Measurements from ENCODE around the gene GNS.
A peak's percentile ranks its signal among the peaks of the same experiment; 100 is the strongest.
"Not testable (repeated sequence)": the region's sequence is repeated elsewhere in the genome, so short reads cannot be mapped to it uniquely, and the experiment has no call there.

The GNS gene

DNA sequence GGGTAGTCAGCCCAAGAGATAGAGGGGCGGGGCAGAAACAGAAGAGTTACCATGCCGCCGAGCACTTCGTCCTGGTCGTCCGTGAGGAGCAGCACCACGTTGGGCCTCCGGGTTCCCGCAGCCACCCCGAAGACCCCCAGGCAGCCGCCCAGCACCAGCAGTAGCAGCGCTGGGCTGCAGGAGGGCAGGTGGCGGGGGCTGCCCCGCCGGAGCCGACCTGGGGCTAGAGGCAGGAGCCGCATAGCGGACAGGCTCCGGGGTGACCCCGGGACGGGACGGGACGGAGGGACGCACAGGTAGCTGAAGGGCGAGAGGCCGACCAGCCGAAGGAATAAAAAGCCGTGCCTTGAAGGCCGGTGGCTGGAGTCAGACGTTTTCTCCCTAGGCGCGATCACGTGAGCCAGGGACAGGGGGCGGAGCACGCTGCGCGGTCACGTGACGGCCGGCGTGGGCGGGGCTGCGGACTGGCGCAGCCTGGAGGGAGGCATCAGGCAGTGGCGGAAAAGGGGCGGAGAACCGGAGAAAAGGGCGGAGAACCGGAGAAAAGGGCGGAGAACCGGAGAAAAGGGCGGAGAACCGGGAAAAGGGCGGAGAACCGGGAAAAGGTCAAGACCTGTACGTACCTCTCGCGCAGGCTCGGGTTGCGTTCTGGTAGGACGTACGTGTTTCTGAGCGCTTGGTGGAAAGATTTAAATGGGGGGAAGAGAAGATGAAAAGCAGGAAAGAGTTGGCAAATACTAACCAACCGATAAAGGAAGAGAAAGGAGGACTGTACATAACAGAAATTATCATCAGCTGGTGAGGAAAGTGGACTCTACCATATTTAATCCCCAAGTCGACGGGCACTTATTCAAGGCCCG is at the start of gene GNS:
Gene GNS, minus strand, starts transcription at position 372 of the 860 bp plus-strand sequence. Its CDS starts 130 bp downstream, at position 242.
- Histone ChIP-seq H3K27me3 (ENCODE audit: control insufficient read depth, insufficient read depth, low read length) (no peaks in the 10 kb centered on the region), H3K36me3 (ENCODE audit: control insufficient read depth, insufficient read depth, low read length) (no peaks in the 10 kb centered on the region), H3K4me3 (ENCODE audit: low read depth, low read length) (peak within 1 kb of the TSS; percentile 91), H3K9me3 (ENCODE audit: control insufficient read depth, insufficient read depth, low read length) (no peaks in the 10 kb centered on the region), H3K9ac (ENCODE audit: low read depth, low read length) (peak within 1 kb of the TSS; percentile 74), H3K4me1 (ENCODE audit: control insufficient read depth, insufficient read depth, low read length) (no peaks in the 10 kb centered on the region)

DNA sequence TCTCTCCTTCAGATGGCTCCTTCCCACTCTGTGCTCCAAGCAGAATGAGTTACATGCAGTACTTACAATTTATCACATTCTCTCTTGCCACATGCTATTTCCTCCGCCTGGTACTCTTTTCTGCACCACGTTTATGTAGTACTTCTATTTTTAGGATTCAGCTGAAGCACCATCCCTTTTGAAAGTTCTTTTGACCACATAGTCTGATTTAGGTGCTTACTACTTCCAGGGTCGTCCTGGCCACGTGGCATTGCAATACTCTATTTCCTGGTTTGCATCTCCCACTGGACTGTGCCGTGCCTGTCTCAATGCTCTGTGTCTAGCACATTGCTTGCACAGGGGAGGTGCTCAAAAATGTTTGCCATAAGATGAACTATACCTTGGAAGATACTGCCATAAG is 48.9 kb upstream of the GNS start:
- H3K9me3 ChIP-seq (ENCODE audit: control insufficient read depth, insufficient read depth, low read length): no peaks in the 10 kb centered on the region
- no peaks in the 10 kb centered on the region for H3K27me3 ChIP-seq (ENCODE audit: control insufficient read depth, insufficient read depth, low read length)
- no peaks in the 10 kb centered on the region for H3K36me3 ChIP-seq (ENCODE audit: control insufficient read depth, insufficient read depth, low read length)
- H3K4me1 ChIP-seq (ENCODE audit: control insufficient read depth, insufficient read depth, low read length): no peaks in the 10 kb centered on the region
- no peak overlapping the region for H3K4me3 ChIP-seq (ENCODE audit: low read depth, low read length)
- H3K9ac ChIP-seq (ENCODE audit: low read depth, low read length): no peak overlapping the region

DNA sequence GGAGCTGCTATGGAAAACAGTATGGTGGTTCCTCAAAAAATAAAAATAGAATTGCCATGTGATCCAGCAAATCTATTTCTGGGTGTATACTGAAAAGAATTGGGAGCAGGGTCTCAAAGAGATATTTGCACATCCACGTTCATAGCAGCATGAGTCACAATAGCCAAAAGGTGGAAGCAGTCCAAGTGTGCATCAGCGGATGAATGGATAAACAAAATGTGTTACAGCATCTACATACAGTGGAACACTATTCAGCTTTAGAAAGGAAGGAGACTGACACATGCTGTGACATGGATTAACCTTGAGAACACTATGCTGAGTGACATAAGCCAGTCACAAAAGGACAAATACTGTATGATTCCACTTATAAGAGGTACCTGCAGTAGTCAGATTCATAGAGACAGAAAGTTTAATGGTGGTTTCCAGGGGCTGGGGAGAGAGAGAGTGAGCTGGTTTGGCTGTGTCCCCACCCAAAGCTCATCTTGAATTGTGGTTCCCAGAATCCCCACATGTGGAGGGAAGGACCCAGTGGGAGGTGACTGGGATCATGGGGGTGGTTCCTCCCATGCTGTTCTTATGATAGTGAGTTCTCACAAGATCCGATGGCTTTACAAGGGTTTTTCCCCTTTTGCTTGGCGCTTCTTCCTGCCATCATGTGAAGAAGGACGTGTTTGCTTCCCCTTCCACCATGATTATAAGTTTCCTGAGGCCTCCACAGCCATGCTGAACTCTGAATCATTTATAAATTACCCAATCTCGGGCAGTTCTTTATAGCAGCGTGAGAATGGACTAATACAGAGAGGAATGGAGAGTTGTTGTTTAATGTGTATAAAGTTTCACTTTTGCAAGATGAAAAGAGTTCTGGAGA is 47.6 kb upstream of the GNS start:
- no peaks in the 10 kb centered on the region for H3K36me3 ChIP-seq (ENCODE audit: control insufficient read depth, insufficient read depth, low read length)
- no peaks in the 10 kb centered on the region for H3K27me3 ChIP-seq (ENCODE audit: control insufficient read depth, insufficient read depth, low read length)
- H3K4me1 ChIP-seq (ENCODE audit: control insufficient read depth, insufficient read depth, low read length): no peaks in the 10 kb centered on the region
- H3K9me3 ChIP-seq (ENCODE audit: control insufficient read depth, insufficient read depth, low read length): no peaks in the 10 kb centered on the region
- no peak overlapping the region for H3K4me3 ChIP-seq (ENCODE audit: low read depth, low read length)
- H3K9ac ChIP-seq (ENCODE audit: low read depth, low read length): no peak overlapping the region

DNA sequence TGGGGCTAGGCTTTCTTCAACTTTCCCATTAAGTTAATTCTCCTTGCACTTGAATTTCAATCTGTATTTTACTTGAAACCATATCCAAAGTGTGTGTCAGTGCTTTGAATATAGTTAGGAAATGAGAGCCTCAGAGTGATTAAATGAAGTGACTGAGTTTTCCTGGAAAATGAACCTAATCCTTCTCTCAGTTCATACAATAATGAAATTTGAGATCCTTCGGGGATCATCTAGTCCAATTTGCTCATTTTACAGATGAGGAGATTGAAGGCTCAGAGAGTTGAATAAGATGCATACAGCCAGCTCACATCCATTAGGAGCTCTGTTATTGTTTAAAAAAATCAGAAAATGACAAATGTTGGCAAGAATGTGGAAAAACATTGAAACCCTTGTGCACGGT is 47.0 kb upstream of the GNS start:
- Histone ChIP-seq H3K9ac (ENCODE audit: low read depth, low read length) (no peak overlapping the region), H3K27me3 (ENCODE audit: control insufficient read depth, insufficient read depth, low read length) (no peaks in the 10 kb centered on the region), H3K4me3 (ENCODE audit: low read depth, low read length) (no peak overlapping the region), H3K4me1 (ENCODE audit: control insufficient read depth, insufficient read depth, low read length) (no peaks in the 10 kb centered on the region), H3K36me3 (ENCODE audit: control insufficient read depth, insufficient read depth, low read length) (no peaks in the 10 kb centered on the region), H3K9me3 (ENCODE audit: control insufficient read depth, insufficient read depth, low read length) (no peaks in the 10 kb centered on the region)

DNA sequence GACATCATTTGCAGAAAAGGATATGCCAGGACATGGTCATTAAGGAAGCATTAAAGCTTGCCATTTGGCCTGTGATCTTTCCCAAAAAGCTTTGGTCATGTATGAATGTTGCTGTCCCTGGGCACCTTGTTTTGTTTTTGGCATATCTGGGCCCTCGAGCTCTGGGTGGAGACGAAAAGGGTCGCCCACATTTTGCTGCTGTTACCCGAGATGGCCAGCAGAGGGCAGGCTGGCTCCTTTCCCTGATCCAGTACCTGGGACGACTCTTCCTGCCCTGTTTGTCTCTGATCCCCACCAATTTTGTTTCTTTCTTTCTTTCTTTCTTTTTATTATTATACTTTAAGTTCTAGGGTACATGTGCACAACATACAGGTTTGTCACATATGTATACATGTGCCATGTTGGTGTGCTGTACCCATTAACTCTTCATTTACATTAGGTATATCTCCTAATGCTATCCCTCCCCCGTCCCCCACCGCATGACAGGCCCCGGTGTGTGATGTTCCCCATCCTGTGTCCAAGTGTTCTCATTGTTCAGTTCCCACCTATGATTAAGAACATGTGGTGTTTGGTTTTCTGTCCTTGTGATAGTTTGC is 43.1 kb upstream of the GNS start:
- not testable (repeated sequence) for H3K9me3 ChIP-seq (ENCODE audit: control insufficient read depth, insufficient read depth, low read length); H3K4me1 ChIP-seq (ENCODE audit: control insufficient read depth, insufficient read depth, low read length); H3K4me3 ChIP-seq (ENCODE audit: low read depth, low read length); H3K27me3 ChIP-seq (ENCODE audit: control insufficient read depth, insufficient read depth, low read length); H3K36me3 ChIP-seq (ENCODE audit: control insufficient read depth, insufficient read depth, low read length); H3K9ac ChIP-seq (ENCODE audit: low read depth, low read length)

DNA sequence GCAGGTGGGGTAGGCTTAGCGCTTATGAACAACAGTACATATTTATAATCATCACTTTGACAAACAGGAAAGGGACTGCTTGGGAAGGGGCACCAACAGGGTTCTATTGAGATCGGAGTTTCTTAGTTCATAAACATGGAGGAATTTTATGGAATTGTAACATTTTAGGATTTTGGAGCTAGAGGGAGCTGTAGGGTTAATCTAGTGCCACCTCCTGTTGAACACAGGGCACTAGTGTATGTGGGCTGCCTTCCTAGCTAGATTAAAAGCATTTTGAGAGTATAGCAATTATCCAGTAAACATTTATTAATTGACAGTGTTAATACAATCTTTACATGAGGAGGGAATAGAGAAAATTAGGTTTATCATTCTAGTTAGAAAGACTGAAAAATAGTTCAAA is 42.2 kb upstream of the GNS start:
- Histone ChIP-seq H3K4me1 (ENCODE audit: control insufficient read depth, insufficient read depth, low read length) (no peaks in the 10 kb centered on the region), H3K36me3 (ENCODE audit: control insufficient read depth, insufficient read depth, low read length) (no peaks in the 10 kb centered on the region), H3K9ac (ENCODE audit: low read depth, low read length) (no peak overlapping the region), H3K4me3 (ENCODE audit: low read depth, low read length) (no peak overlapping the region), H3K27me3 (ENCODE audit: control insufficient read depth, insufficient read depth, low read length) (no peaks in the 10 kb centered on the region), H3K9me3 (ENCODE audit: control insufficient read depth, insufficient read depth, low read length) (no peaks in the 10 kb centered on the region)

DNA sequence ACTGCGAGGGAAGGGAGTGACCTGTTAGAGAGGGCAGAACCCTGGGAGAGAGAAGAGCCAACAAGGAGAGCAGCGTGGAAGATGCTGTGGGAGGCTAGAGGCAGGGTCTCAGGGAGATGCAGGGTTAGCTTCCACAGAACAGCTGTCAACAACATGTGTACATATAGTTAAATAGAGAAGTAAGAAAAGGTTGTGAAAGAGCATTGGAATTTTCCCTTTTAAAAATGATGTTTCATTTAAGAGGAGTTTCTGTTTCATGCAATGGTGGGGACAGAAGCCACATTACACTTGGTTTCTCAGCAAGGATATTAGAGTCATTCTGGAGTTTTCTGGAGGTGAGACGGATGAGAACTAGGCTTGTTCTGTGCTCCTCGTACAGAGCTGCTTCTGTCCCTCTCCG is 41.4 kb upstream of the GNS start:
- no peak overlapping the region for H3K9ac ChIP-seq (ENCODE audit: low read depth, low read length)
- H3K27me3 ChIP-seq (ENCODE audit: control insufficient read depth, insufficient read depth, low read length): no peaks in the 10 kb centered on the region
- H3K4me1 ChIP-seq (ENCODE audit: control insufficient read depth, insufficient read depth, low read length): peaks cover 2% of the 10 kb centered on the region
- H3K9me3 ChIP-seq (ENCODE audit: control insufficient read depth, insufficient read depth, low read length): no peaks in the 10 kb centered on the region
- H3K4me3 ChIP-seq (ENCODE audit: low read depth, low read length): no peak overlapping the region
- H3K36me3 ChIP-seq (ENCODE audit: control insufficient read depth, insufficient read depth, low read length): no peaks in the 10 kb centered on the region

DNA sequence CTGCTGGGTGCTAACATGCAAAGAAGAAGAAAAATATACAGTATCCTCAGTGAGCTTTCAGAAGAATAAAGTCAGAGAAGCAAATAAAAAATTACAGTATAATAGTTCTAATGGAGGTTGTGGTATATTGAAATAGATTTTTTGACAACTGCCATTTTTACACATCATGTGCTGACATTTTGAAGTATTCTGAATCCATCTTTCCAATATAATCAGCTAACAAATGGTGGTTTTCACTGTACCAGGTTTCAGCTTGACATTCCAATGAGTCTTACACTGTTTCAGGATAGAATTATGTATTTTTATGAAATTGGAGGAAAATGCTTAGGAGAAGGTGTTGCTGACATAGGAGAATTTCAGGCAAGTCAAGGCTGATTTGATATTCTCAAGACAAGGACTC is 39.0 kb upstream of the GNS start:
- Histone ChIP-seq H3K36me3 (ENCODE audit: control insufficient read depth, insufficient read depth, low read length) (no peaks in the 10 kb centered on the region), H3K9me3 (ENCODE audit: control insufficient read depth, insufficient read depth, low read length) (no peaks in the 10 kb centered on the region), H3K27me3 (ENCODE audit: control insufficient read depth, insufficient read depth, low read length) (no peaks in the 10 kb centered on the region), H3K4me3 (ENCODE audit: low read depth, low read length) (no peak overlapping the region), H3K9ac (ENCODE audit: low read depth, low read length) (no peak overlapping the region), H3K4me1 (ENCODE audit: control insufficient read depth, insufficient read depth, low read length) (peaks cover 2% of the 10 kb centered on the region)

DNA sequence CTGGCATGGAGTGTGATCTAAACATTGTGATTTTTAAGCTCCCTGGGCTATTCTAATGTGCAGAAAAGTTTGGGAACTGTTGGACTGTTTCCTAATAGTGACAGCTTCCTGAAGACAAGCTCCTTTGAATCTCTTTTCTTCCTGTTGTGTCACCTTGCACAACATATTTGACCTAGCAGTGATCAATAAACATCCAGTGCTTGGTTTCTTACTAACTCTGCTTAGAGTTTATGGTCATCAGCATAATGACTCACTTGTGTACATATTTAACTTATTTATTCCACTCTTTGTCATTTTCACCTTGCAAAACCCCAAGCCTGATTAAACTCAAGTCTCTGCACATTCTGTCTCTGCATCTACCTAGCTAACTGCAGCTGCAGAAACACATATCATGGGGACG is 38.0 kb upstream of the GNS start:
- Histone ChIP-seq H3K9ac (ENCODE audit: low read depth, low read length) (no peak overlapping the region), H3K4me1 (ENCODE audit: control insufficient read depth, insufficient read depth, low read length) (peaks cover 2% of the 10 kb centered on the region), H3K4me3 (ENCODE audit: low read depth, low read length) (no peak overlapping the region), H3K9me3 (ENCODE audit: control insufficient read depth, insufficient read depth, low read length) (no peaks in the 10 kb centered on the region), H3K36me3 (ENCODE audit: control insufficient read depth, insufficient read depth, low read length) (no peaks in the 10 kb centered on the region), H3K27me3 (ENCODE audit: control insufficient read depth, insufficient read depth, low read length) (no peaks in the 10 kb centered on the region)

DNA sequence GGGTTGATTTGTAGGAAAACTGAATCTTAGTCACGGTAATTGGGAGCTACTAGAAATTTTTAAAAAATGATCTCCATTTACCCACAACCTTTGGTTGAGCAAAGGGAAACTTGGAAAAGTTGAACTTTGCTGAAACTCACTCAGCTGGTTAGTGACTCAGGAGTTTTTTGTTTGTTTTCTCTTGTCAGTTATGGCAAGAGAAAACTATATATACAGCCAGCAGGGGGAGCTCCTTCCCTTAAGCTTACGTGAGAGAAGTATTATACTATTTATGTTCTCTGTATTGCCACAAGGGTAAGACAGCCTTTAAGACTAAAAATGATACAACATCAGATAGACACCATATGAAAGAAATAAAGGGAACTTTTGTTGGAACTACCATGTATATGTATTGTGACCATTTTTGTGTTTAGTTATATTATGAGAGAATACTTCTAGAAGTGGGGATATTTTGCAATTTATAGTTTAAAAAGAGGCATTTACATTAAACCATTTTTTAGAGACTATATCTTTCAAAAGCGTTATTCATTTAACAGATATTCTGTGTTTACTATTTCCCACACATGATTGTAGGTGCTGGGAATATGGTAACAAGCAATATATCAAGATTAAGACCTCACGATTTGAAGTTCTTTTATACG is 37.1 kb upstream of the GNS start:
- H3K4me1 ChIP-seq (ENCODE audit: control insufficient read depth, insufficient read depth, low read length): peaks cover 2% of the 10 kb centered on the region
- H3K27me3 ChIP-seq (ENCODE audit: control insufficient read depth, insufficient read depth, low read length): no peaks in the 10 kb centered on the region
- no peak overlapping the region for H3K9ac ChIP-seq (ENCODE audit: low read depth, low read length)
- no peaks in the 10 kb centered on the region for H3K36me3 ChIP-seq (ENCODE audit: control insufficient read depth, insufficient read depth, low read length)
- H3K4me3 ChIP-seq (ENCODE audit: low read depth, low read length): no peak overlapping the region
- no peaks in the 10 kb centered on the region for H3K9me3 ChIP-seq (ENCODE audit: control insufficient read depth, insufficient read depth, low read length)

DNA sequence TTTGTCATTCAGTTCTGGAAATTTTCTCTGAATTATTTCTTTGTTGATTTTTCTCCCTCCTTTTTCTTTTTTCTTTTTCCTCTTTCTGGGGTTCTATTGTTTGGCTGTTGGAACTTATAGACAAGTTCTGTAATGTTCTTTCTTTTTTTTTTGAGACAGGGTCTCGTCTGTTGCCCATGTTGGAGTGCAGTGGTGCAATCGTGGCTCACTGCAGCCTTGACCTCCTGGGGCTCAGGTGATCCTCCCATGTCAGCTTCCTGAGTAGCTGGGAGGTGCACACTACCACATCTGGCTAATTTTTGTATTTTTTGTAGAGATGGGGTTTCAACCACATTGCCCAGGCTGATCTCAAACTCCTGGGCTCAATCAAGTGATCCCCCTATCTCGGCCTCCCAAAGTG is 35.1 kb upstream of the GNS start:
- Histone ChIP-seq H3K4me3 (ENCODE audit: low read depth, low read length) (no peak overlapping the region), H3K9ac (ENCODE audit: low read depth, low read length) (no peak overlapping the region), H3K4me1 (ENCODE audit: control insufficient read depth, insufficient read depth, low read length) (peaks cover 2% of the 10 kb centered on the region), H3K36me3 (ENCODE audit: control insufficient read depth, insufficient read depth, low read length) (no peaks in the 10 kb centered on the region), H3K9me3 (ENCODE audit: control insufficient read depth, insufficient read depth, low read length) (no peaks in the 10 kb centered on the region), H3K27me3 (ENCODE audit: control insufficient read depth, insufficient read depth, low read length) (no peaks in the 10 kb centered on the region)
